SU-DHL-6 (cell line): ENCODE results near the gene HOXA13.

ENCODE experiments used
- EZH2phosphoT487 ChIP-seq: fragments of 200-600 bp; sonication (generic), shearing (Covaris generic); conservative IDR thresholded peaks from 2 replicates; pipeline ENCODE4 v1.6.1; 2018; ENCODE audit warnings: mild to moderate bottlenecking, antibody characterized with exemption, low read length, moderate library complexity, mixed read lengths
- TF ChIP-seq, protein P1 (sequence below): fragments of 200-600 bp; sonication (generic); IDR thresholded peaks from one replicate; pipeline ENCODE4 v1.5.1; 2017; ENCODE audit warnings: antibody characterized with exemption, mild to moderate bottlenecking, low read length, moderate library complexity; ENCODE audit not compliant: insufficient read depth, poor library complexity, severe bottlenecking

GRCh38 chr7:27146491-27147198, 53.2 kb downstream of the HOXA13 start:
- TF ChIP-seq, protein P1, sequence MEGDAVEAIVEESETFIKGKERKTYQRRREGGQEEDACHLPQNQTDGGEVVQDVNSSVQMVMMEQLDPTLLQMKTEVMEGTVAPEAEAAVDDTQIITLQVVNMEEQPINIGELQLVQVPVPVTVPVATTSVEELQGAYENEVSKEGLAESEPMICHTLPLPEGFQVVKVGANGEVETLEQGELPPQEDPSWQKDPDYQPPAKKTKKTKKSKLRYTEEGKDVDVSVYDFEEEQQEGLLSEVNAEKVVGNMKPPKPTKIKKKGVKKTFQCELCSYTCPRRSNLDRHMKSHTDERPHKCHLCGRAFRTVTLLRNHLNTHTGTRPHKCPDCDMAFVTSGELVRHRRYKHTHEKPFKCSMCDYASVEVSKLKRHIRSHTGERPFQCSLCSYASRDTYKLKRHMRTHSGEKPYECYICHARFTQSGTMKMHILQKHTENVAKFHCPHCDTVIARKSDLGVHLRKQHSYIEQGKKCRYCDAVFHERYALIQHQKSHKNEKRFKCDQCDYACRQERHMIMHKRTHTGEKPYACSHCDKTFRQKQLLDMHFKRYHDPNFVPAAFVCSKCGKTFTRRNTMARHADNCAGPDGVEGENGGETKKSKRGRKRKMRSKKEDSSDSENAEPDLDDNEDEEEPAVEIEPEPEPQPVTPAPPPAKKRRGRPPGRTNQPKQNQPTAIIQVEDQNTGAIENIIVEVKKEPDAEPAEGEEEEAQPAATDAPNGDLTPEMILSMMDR: no peak
- TF ChIP-seq EZH2phosphoT487: no peak
